ENCODE results near the gene PARD3. TPM values are rescaled to one million over a fixed set of nuclear protein-coding genes. Genes with fewer than 3 reads are reported as not detected.

The PARD3 gene
- total and polyA plus RNA-seq, 10 of the 15 experiments (the other 5 are each of a cell fraction or from before 2014, with no cell fraction given): 2.6 to 43.1 (median 13.9) TPM

DNA sequence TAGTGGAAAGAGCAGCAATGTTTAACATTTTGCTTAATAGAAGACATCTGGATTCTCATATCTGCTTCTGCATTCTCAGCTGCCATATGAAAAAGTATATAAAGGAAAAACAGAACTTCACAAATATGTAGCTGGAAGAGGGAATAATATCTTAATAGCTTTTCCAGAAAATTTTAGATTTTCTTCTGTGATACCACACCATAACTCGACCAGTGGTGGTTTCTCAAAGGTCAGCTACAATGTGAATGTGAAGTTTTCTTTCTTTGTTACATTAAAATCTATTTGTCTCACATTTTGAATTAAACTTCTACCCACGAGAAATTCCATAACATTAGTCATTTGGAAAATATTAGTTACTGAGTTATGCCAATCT is 339.8 kb downstream of the PARD3 start:
- Histone ChIP-seq H4K20me1 (ENCODE audit: control insufficient read depth, insufficient read depth) (no peaks in the 10 kb centered on the region), H3K9ac (ENCODE audit: control insufficient read depth, insufficient read depth, low read length) (no peak overlapping the region), H3K4me3 (no peak overlapping the region), H3K4me1 (ENCODE audit: control insufficient read depth, insufficient read depth, low read length) (no peaks in the 10 kb centered on the region), H3K36me3 (ENCODE audit: control insufficient read depth in 2 of 2, insufficient read depth in 2 of 2, low read length in 1 of 2) (no peaks in the 10 kb centered on the region), H3K9me3 (replicated peaks; ENCODE audit: control insufficient read depth, insufficient read depth, low read length) (no peaks in the 10 kb centered on the region), H2AFZ (ENCODE audit: control insufficient read depth, low read depth, low read length) (no peak overlapping the region), H3K27ac (ENCODE audit: control insufficient read depth, insufficient read depth) (no peak overlapping the region), H3K27me3 (replicated peaks in 1 of 2; ENCODE audit: control insufficient read depth in 2 of 2, insufficient read depth in 2 of 2, low read length in 1 of 2) (no peaks in the 10 kb centered on the region), H3K4me2 (ENCODE audit: control insufficient read depth, insufficient read depth) (no peak overlapping the region), H3K79me2 (ENCODE audit: control insufficient read depth, insufficient read depth, low read length) (no peaks in the 10 kb centered on the region)
- ATAC-seq (no peak), FAIRE-seq (no peak), DNase-seq (ENCODE audit: low read depth, low spot score) (no peak)
- in situ Hi-C loops (cut with MboI) (no loop called here), intact Hi-C loops (cut with micrococcal nuclease; ENCODE audit: unreplicated experiment) (no loop called here)
- ChIA-PET POLR2A (interaction anchor here (0.9 kb wide), 1 partner anchor 29 kb away, joined by 4 read pairs; no protein-coding TSS in a partner anchor), CTCF (interaction anchor here (0.7 to 1.9 kb wide), 5 partner anchors 9 to 162 kb away, joined by 3 to 5 read pairs (median 4); no protein-coding TSS in a partner anchor), RAD21 (ENCODE audit: unreplicated experiment) (interaction anchor here (0.8 kb wide), 1 partner anchor 29 kb away, joined by 4 read pairs; no protein-coding TSS in a partner anchor), SMC1A (ENCODE audit: uncharacterized antibody, unreplicated experiment) (interaction anchor here (0.9 to 3.2 kb wide), 10 partner anchors 9 to 138 kb away, joined by 3 to 15 read pairs (median 4); no protein-coding TSS in a partner anchor)
- no TSS peak for BruUV-seq (replicated peaks)
- TF ChIP-seq, protein P1, sequence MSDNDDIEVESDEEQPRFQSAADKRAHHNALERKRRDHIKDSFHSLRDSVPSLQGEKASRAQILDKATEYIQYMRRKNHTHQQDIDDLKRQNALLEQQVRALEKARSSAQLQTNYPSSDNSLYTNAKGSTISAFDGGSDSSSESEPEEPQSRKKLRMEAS (IDR thresholded peaks at IDR 0.05; ENCODE audit: low read depth, low read length): no peak
- no peak for TF ChIP-seq WRNIP1 (IDR thresholded peaks at IDR 0.05; ENCODE audit: borderline replicate concordance, low read depth, low read length)
- no peak for TF ChIP-seq ZNF274 (IDR thresholded peaks at IDR 0.05; ENCODE audit: insufficient read depth, insufficient read length)
- TF ChIP-seq, protein P2, sequence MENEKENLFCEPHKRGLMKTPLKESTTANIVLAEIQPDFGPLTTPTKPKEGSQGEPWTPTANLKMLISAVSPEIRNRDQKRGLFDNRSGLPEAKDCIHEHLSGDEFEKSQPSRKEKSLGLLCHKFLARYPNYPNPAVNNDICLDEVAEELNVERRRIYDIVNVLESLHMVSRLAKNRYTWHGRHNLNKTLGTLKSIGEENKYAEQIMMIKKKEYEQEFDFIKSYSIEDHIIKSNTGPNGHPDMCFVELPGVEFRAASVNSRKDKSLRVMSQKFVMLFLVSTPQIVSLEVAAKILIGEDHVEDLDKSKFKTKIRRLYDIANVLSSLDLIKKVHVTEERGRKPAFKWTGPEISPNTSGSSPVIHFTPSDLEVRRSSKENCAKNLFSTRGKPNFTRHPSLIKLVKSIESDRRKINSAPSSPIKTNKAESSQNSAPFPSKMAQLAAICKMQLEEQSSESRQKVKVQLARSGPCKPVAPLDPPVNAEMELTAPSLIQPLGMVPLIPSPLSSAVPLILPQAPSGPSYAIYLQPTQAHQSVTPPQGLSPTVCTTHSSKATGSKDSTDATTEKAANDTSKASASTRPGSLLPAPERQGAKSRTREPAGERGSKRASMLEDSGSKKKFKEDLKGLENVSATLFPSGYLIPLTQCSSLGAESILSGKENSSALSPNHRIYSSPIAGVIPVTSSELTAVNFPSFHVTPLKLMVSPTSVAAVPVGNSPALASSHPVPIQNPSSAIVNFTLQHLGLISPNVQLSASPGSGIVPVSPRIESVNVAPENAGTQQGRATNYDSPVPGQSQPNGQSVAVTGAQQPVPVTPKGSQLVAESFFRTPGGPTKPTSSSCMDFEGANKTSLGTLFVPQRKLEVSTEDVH (IDR thresholded peaks at IDR 0.05; ENCODE audit: low read depth, partially characterized antibody): no peak
- no peak for TF ChIP-seq CHD4 (IDR thresholded peaks at IDR 0.05)
- TF ChIP-seq CEBPB (IDR thresholded peaks at IDR 0.05; ENCODE audit: borderline replicate concordance in 1 of 2, low read depth in 2 of 2, low read length in 2 of 2): no peak
- TF ChIP-seq ASH2L (IDR thresholded peaks at IDR 0.05; ENCODE audit: borderline replicate concordance, low read depth): no peak
- TF ChIP-seq TAF1 (IDR thresholded peaks at IDR 0.05; ENCODE audit: borderline replicate concordance, low read depth, low read length): no peak
- TF ChIP-seq, protein P3, sequence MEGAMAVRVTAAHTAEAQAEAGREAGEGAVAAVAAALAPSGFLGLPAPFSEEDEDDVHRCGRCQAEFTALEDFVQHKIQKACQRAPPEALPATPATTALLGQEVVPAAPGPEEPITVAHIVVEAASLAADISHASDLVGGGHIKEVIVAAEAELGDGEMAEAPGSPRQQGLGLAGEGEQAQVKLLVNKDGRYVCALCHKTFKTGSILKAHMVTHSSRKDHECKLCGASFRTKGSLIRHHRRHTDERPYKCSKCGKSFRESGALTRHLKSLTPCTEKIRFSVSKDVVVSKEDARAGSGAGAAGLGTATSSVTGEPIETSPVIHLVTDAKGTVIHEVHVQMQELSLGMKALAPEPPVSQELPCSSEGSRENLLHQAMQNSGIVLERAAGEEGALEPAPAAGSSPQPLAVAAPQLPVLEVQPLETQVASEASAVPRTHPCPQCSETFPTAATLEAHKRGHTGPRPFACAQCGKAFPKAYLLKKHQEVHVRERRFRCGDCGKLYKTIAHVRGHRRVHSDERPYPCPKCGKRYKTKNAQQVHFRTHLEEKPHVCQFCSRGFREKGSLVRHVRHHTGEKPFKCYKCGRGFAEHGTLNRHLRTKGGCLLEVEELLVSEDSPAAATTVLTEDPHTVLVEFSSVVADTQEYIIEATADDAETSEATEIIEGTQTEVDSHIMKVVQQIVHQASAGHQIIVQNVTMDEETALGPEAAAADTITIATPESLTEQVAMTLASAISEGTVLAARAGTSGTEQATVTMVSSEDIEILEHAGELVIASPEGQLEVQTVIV (IDR thresholded peaks at IDR 0.05; ENCODE audit: borderline replicate concordance, partially characterized antibody): no peak
- TF ChIP-seq SREBF2 (IDR thresholded peaks at IDR 0.05; ENCODE audit: low read length): no peak
- no peak for TF ChIP-seq MEF2B (IDR thresholded peaks at IDR 0.05; ENCODE audit: partially characterized antibody, poor library complexity, severe bottlenecking)
- 0% methylated on average over 2 of the region's 2 CpGs for WGBS (ENCODE audit: insufficient coverage, insufficient replicate concordance, low lambda C conversion rate, missing lambda C conversion rate)

All from GM12878 (cell line).